Measurements from ENCODE around the gene USPL1. TPM values are rescaled to one million over a fixed set of nuclear protein-coding genes. Genes with fewer than 3 reads are reported as not detected.

The USPL1 gene
- total and polyA plus RNA-seq, 2 of the 13 experiments (the other 11 are each of a cell fraction or from before 2014, with no cell fraction given): 13.7 to 15.9 TPM

GRCh38 chr13:30647420-30647819 lies 29.7 kb downstream of the USPL1 start:
- H4K20me1 ChIP-seq (ENCODE audit: insufficient read depth, low read length): no peaks in the 10 kb centered on the region
- WGBS (ENCODE audit: low lambda C conversion rate): 87% methylated on average over 3 of the region's 3 CpGs
- no peak overlapping the region for H3K27ac ChIP-seq (ENCODE audit: extremely low read length, insufficient read depth, low read length)
- no peak for DNase-seq (ENCODE audit: low spot score)
- H3K9ac ChIP-seq (ENCODE audit: insufficient read depth, low read depth, low read length): no peak overlapping the region
- no peak for TF ChIP-seq ZBTB8A (CRISPR knock-in tag; IDR thresholded peaks at IDR 0.05; ENCODE audit: borderline replicate concordance, low read depth)
- in situ Hi-C loops (cut with HindIII; ENCODE audit: extremely low pct_ligation_motif_present, low pct_unique_long_range_greater_than_20kb): no loop called here
- no peak overlapping the region for H3K4me3 ChIP-seq (replicated peaks in 1 of 3; ENCODE audit: insufficient read depth in 1 of 3, low read depth in 2 of 3, low read length in 3 of 3)
- peaks cover 25% of the 10 kb centered on the region for H3K4me1 ChIP-seq (ENCODE audit: insufficient read depth, low read length)
- ATAC-seq: no peak
- H3K4me2 ChIP-seq (ENCODE audit: low read depth, low read length): no peak overlapping the region
- no peak for FAIRE-seq
- no TSS peak for BruUV-seq (replicated peaks)
- H2AFZ ChIP-seq (ENCODE audit: low read length): no peak overlapping the region
- no peaks in the 10 kb centered on the region for H3K27me3 ChIP-seq (ENCODE audit: control insufficient read depth in 1 of 2, insufficient read depth in 2 of 2, low read length in 2 of 2)
- H3K79me2 ChIP-seq (ENCODE audit: insufficient read depth, low read length): no peaks in the 10 kb centered on the region
- peaks cover 11 to 69% of the 10 kb centered on the region in 2 experiments for H3K36me3 ChIP-seq (replicated peaks in 1 of 2; ENCODE audit: control insufficient read depth in 1 of 2, insufficient read depth in 2 of 2, low read length in 2 of 2)
- CTCF ChIA-PET (ENCODE audit: low intra/inter-chr PET ratio, low total read pairs): no interaction called here
- intact Hi-C loops (cut with micrococcal nuclease; ENCODE audit: unreplicated experiment): no loop called here
- POLR2A ChIA-PET: no interaction called here
- no peaks in the 10 kb centered on the region for H3K9me3 ChIP-seq (ENCODE audit: low read length)

DNA sequence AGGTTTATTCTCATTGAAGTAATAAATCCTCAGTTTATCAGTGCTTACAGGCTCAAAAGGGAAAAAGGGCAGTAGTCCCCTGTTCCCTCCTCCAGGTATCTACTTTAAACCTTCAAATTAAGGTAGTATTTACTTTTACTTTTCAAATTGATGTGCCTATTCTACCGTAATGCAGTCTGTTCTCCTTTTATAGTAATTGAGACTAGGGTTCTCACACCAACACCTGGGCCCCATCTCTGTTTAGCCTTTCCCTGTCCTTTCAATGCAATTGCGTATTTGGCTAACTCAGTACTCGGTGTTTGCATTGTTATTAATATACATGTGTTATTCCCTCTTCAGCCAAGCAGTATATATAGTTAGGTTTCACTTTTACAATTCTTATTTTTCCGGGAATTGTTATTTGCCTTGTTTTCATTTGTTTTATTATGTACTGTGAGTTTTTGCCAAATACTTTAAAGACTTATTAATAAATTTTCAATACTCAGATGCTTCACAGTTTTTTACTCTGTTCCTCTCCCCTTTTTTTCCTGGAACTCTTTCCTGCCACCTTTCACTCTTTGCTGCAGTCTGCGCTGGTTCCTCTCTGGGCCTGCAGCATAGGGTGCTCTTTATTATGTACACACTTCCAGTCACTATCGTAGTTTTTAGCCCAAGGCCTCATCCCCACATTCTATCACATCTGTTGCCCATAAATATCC lies 30.3 kb downstream of the USPL1 start:
- Histone ChIP-seq H3K36me3 (replicated peaks in 1 of 2; ENCODE audit: control insufficient read depth in 1 of 2, insufficient read depth in 2 of 2, low read length in 2 of 2) (peaks cover 13 to 68% of the 10 kb centered on the region in 2 experiments), H3K9ac (ENCODE audit: insufficient read depth, low read depth, low read length) (no peak overlapping the region), H3K9me3 (ENCODE audit: low read length) (no peaks in the 10 kb centered on the region), H4K20me1 (ENCODE audit: insufficient read depth, low read length) (no peaks in the 10 kb centered on the region), H3K27ac (ENCODE audit: extremely low read length, insufficient read depth, low read length) (no peak overlapping the region), H3K79me2 (ENCODE audit: insufficient read depth, low read length) (no peaks in the 10 kb centered on the region), H3K4me1 (ENCODE audit: insufficient read depth, low read length) (peaks cover 25% of the 10 kb centered on the region), H3K4me2 (ENCODE audit: low read depth, low read length) (no peak overlapping the region; the same call in 1 of the 2 replicates), H3K27me3 (ENCODE audit: control insufficient read depth in 1 of 2, insufficient read depth in 2 of 2, low read length in 2 of 2) (no peaks in the 10 kb centered on the region), H2AFZ (ENCODE audit: low read length) (no peak overlapping the region), H3K4me3 (replicated peaks in 1 of 3; ENCODE audit: insufficient read depth in 1 of 3, low read depth in 2 of 3, low read length in 3 of 3) (no peak overlapping the region)
- ATAC-seq (peak; percentile 38; the same call in 1 of the 3 replicates), FAIRE-seq (no peak), DNase-seq (ENCODE audit: low spot score) (no peak)
- TF ChIP-seq, protein P1, sequence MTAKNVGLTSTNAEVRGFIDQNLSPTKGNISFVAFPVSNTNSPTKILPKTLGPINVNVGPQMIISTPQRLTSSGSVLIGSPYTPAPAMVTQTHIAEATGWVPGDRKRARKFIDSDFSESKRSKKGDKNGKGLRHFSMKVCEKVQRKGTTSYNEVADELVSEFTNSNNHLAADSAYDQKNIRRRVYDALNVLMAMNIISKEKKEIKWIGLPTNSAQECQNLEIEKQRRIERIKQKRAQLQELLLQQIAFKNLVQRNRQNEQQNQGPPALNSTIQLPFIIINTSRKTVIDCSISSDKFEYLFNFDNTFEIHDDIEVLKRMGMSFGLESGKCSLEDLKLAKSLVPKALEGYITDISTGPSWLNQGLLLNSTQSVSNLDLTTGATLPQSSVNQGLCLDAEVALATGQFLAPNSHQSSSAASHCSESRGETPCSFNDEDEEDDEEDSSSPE (CRISPR knock-in tag; IDR thresholded peaks at IDR 0.05): no peak
- TF ChIP-seq HNF4A (CRISPR knock-in tag; IDR thresholded peaks at IDR 0.05) (no peak), ARID4A (CRISPR knock-in tag; IDR thresholded peaks at IDR 0.05; ENCODE audit: borderline replicate concordance) (no peak), MXD1 (CRISPR knock-in tag; IDR thresholded peaks at IDR 0.05) (no peak), ZNF160 (CRISPR knock-in tag; IDR thresholded peaks at IDR 0.05) (no peak)
- CTCF ChIA-PET (ENCODE audit: low intra/inter-chr PET ratio, low total read pairs): no interaction called here
- in situ Hi-C loops (cut with HindIII; ENCODE audit: extremely low pct_ligation_motif_present, low pct_unique_long_range_greater_than_20kb) (no loop called here), intact Hi-C loops (cut with micrococcal nuclease; ENCODE audit: unreplicated experiment) (no loop called here)
- BruUV-seq (replicated peaks): no TSS peak
- POLR2A ChIA-PET: interaction anchor here (1.4 kb wide), 1 partner anchor 30 kb away, joined by 4 read pairs; the partner anchor contains the start of gene USPL1
- WGBS (ENCODE audit: low lambda C conversion rate): 83% methylated on average over 6 of the region's 6 CpGs
